Activated T-helper 2 cell treated with anti-CD3 and anti-CD28 coated beads, Interferon-gamma antibody, Interleukin-2, Interleukin-4, amounts not matched to agents 10 μg/mL and 5 μg/mL and 100 μg/mL, durations not matched to agents 14 hours and 24 hours and 36 hours (primary cell): Measurements from ENCODE around the gene BAD. TPM values are rescaled to one million over a fixed set of nuclear protein-coding genes. Genes with fewer than 3 reads are reported as not detected.
"Not testable (repeated sequence)": the region's sequence is repeated elsewhere in the genome, so short reads cannot be mapped to it uniquely, and the experiment has no call there.

Experiments
- DNase-seq: peaks from one replicate; pipeline ENCODE4 v3.0.0; 2021; ENCODE audit warnings: low spot score
- H3K27ac Mint-ChIP-seq: one replicate; pipeline ENCODE4 v1.8.0; 2021; ENCODE audit warnings: mixed read lengths
- H3K27me3 Mint-ChIP-seq: one replicate; pipeline ENCODE4 v1.8.0; 2021; ENCODE audit warnings: low read depth, mixed read lengths
- H3K36me3 Mint-ChIP-seq: one replicate; pipeline ENCODE4 v1.8.0; 2021; ENCODE audit warnings: low read depth, mixed read lengths
- H3K4me1 Mint-ChIP-seq: one replicate; pipeline ENCODE4 v1.8.0; 2021; ENCODE audit warnings: low read depth, mixed read lengths
- H3K4me3 Mint-ChIP-seq: one replicate; pipeline ENCODE4 v1.8.0; 2021; ENCODE audit warnings: low read depth, mild to moderate bottlenecking, moderate library complexity, mixed read lengths
- H3K9me3 Mint-ChIP-seq: one replicate; pipeline ENCODE4 v1.8.0; 2021; ENCODE audit warnings: mixed read lengths
- intact Hi-C: fragments of 100-400 bp; cut with micrococcal nuclease; formaldehyde crosslinking; loops from one replicate; pipeline ENCODE4 v1.15.1; 2023
- total RNA-seq: library from RNA; stranded (reverse); gene quantifications from 2 replicates; pipeline ENCODE4 v1.2.3, GENCODE V29; 2022

BAD gene
- total RNA-seq, 1 donor from 2014 or later, result 33.2 TPM

DNA sequence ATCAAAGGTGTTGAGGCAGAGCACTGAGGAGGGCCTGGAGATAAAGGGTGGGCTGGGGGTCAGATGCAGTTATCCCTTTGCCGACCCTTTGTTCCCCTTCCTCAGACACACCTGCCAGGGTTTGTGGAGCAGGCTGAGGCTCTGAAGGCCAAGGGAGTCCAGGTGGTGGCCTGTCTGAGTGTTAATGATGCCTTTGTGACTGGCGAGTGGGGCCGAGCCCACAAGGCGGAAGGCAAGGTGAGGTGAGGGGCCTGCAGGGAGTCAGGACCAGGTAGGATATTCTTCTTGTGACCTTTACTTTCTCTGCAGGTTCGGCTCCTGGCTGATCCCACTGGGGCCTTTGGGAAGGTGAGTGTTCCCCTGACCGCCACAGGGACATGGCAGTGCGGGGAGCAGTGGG lies 36.1 kb upstream of the BAD start:
- H3K27ac Mint-ChIP-seq, result peak overlapping the region; percentile 53
- intact Hi-C loops, result no loop called here

DNA sequence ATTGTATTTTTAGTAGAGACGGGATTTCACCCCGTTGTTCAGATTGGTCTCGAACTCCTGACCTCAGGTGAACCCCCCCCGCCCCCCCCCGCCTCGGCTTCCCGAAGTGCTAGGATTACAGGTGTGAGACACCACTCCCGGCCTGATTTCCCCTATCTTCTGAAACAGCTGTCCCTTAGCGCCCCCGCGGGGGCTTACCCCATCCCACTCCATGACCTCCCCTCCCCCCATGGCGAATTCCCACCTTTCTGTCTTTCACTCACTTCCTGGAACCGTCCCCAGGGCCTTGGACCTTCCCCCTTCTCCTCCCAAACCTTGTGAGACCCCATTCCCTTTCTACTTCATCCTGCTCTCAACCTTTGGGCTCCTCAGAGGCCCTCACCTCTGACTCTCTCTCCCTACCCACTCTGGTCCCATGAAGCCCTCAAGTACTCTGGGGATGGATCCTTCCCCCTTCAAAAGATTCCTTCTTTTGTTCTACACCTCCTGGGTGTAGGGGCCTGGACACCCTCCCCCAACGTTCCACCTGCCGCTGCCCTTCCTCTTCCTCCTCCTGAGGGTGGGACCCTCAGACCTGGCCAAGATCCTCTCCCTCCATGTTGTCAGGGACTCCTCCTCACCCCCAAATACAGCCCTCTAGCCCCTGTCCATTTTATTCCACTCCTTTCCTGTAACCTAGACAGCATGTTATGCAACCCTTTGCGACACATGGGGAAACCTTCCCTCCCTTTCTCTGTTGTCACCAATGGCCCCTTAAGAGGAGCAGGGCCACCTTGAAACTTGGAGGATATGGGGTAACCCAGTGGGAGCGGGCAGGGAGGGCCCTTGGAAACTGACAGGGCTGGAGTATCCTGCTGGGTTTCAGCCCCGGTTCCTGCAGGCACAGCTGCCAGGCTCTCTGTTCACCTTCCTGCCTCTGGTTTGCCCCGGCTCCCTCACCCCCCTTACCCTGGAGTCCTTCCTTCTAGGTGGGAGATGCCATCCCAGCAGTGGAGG lies 34.6 kb upstream of the BAD start:
- no peaks in the 10 kb centered on the region for H3K9me3 Mint-ChIP-seq
- no peaks in the 10 kb centered on the region for H3K27me3 Mint-ChIP-seq
- H3K27ac Mint-ChIP-seq, result peak overlapping the region; percentile 99
- intact Hi-C loops, result loop anchor here (2.0 kb wide), 1 partner anchor 14 kb away; no protein-coding TSS in a partner anchor
- H3K4me1 Mint-ChIP-seq, result peaks cover 29% of the 10 kb centered on the region
- peaks cover 48% of the 10 kb centered on the region for H3K36me3 Mint-ChIP-seq
- H3K4me3 Mint-ChIP-seq, result peak overlapping the region; percentile 96
- no peak for DNase-seq

More for the DNA sequence above, 36.1 kb upstream of the BAD start:
- Mint-ChIP-seq H3K4me3 (no peak overlapping the region), H3K36me3 (peaks cover 35% of the 10 kb centered on the region), H3K4me1 (peaks cover 27% of the 10 kb centered on the region), H3K27me3 (no peaks in the 10 kb centered on the region), H3K9me3 (no peaks in the 10 kb centered on the region)
- no peak for DNase-seq

DNA sequence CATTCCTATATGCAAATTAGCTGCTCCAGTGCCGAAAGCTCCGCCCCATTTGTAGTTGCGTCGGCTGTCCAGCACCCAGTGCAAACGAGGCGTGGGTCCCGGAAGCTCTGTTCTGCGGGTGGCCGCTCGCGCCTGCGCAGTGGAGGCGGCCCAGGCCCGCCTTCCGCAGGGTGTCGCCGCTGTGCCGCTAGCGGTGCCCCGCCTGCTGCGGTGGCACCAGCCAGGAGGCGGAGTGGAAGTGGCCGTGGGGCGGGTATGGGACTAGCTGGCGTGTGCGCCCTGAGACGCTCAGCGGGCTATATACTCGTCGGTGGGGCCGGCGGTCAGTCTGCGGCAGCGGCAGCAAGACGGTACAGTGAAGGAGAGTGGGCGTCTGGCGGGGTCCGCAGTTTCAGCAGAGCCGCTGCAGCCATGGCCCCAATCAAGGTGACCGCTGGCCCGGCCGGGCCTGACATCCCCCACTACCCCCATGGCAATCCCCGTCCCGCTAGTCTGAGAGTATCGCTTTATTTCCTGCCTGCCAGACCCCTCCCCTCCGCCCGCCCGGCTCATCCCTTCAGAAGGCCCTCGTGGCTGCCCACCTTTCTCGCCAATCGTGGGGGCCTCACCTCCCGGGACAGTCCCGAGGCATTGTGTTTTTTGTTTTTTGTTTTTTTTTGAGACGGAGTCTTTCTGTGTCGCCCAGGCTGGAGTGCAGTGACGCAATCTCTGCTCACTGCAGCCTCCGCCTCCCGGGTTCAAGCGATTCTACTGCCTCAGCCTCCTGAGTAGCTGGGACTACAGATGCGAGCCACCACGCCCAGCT lies 33.7 kb upstream of the BAD start, which contains the start of gene PRDX5:
Gene PRDX5 (plus strand): TSS at position 161 of the 805 bp plus-strand sequence. CDS start 95 bp downstream, at position 256.
- Mint-ChIP-seq H3K27me3 (no peaks in the 10 kb centered on the region), H3K4me3 (peak within 1 kb of the TSS; percentile 96), H3K9me3 (no peaks in the 10 kb centered on the region), H3K36me3 (peaks cover 55% of the 10 kb centered on the region), H3K27ac (peak within 1 kb of the TSS; percentile 99), H3K4me1 (peaks cover 30% of the 10 kb centered on the region)
- peak; percentile 95 for DNase-seq
- intact Hi-C loops, result loop anchor here (1.0 to 2.0 kb wide), 6 partner anchors 12 to 77 kb away; partner anchors contain the start of genes FKBP2 and GPR137

DNA sequence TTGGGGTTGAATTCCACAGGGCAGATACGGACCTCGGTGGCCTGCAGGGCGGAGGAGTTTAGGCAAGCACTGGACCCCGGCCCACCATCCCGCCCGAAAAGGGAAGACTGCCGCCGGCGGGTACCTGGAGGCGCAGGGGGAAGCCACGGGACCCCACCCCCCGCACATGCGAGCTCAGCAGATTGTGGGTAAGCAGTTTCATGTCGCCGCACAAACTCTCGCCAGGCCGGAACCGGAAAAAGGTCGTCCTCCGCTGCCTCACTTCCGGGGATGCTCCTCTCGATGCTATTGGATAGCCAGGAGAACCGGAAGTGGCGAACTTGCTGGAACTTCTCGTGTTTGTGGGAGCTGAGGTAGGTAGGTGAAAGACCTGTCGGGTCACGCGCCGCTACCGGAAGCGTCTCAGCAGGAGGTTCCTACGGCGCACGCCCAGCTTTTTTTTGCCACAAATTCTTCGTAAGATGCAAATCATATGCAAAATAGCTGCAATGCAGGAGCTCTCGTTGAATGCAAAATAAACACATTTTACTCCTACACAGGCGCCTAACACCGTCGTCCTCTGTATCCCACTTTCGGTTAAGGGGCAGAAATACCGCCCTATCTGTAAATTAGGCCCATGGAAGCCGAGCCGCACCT lies 33.0 kb upstream of the BAD start, which contains the start of gene TRMT112:
Gene TRMT112 (minus strand): TSS at position 235 of the 636 bp plus-strand sequence. CDS start 33 bp downstream, at position 202.
- H3K4me1 Mint-ChIP-seq, result peaks cover 36% of the 10 kb centered on the region
- H3K27ac Mint-ChIP-seq, result peak within 1 kb of the TSS; percentile 99
- peak within 1 kb of the TSS; percentile 96 for H3K4me3 Mint-ChIP-seq
- peaks cover 62% of the 10 kb centered on the region for H3K36me3 Mint-ChIP-seq
- no peaks in the 10 kb centered on the region for H3K9me3 Mint-ChIP-seq
- no peaks in the 10 kb centered on the region for H3K27me3 Mint-ChIP-seq
- intact Hi-C loops, result loop anchor here (1.0 kb wide), 5 partner anchors 11 to 76 kb away; partner anchors contain the start of genes FKBP2 and GPR137
- DNase-seq, result peak; percentile 97

DNA sequence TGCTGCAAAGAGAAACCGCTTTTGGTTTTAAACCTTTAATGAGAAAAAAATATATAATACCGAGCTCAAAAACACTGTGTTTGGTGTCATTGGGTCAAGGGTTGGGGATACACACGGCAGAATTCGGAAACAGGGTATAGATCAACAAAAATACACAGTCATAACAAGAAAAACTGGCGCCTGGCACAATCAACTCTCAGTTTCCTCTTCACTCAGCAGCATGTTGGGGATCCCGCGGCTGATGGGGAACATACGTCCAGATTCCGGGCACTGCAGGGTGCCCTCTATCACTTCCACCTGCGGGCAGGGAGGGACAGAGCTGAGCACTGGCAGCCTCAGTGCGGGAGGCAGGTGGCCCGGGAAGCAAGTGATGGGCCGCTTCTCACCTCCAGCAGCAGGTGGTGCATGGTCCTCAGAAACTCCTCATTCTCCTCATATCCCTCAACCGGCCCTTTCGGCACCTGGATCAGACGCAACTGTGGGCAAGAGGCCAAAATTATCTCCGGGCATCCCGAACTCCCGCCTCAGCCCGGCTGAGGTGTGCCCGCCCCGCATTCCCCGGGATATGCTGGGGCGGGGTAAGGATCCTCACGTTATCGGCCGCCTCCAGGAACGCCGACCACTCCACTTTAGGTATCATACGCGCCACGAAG lies 32.3 kb upstream of the BAD start:
- Mint-ChIP-seq H3K27ac (peak overlapping the region; percentile 99), H3K36me3 (peaks cover 60% of the 10 kb centered on the region)

DNA sequence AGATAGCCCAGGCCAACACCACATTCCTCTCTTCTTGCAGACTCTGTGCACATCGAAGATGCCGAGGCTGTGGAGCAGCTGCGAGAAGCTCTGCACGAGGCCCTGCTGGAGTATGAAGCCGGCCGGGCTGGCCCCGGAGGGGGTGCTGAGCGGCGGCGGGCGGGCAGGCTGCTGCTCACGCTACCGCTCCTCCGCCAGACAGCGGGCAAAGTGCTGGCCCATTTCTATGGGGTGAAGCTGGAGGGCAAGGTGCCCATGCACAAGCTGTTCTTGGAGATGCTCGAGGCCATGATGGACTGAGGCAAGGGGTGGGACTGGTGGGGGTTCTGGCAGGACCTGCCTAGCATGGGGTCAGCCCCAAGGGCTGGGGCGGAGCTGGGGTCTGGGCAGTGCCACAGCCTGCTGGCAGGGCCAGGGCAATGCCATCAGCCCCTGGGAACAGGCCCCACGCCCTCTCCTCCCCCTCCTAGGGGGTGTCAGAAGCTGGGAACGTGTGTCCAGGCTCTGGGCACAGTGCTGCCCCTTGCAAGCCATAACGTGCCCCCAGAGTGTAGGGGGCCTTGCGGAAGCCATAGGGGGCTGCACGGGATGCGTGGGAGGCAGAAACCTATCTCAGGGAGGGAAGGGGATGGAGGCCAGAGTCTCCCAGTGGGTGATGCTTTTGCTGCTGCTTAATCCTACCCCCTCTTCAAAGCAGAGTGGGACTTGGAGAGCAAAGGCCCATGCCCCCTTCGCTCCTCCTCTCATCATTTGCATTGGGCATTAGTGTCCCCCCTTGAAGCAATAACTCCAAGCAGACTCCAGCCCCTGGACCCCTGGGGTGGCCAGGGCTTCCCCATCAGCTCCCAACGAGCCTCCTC lies 31.4 kb upstream of the BAD start:
- H3K4me3 Mint-ChIP-seq, result peak overlapping the region; percentile 96
- peaks cover 35% of the 10 kb centered on the region for H3K4me1 Mint-ChIP-seq
- H3K27ac Mint-ChIP-seq, result peak overlapping the region; percentile 99
- H3K36me3 Mint-ChIP-seq, result peaks cover 54% of the 10 kb centered on the region
- H3K9me3 Mint-ChIP-seq, H3K27me3 Mint-ChIP-seq, DNase-seq, intact Hi-C loops: not testable (repeated sequence)

More for the DNA sequence above, 32.3 kb upstream of the BAD start:
- peak overlapping the region; percentile 96 for H3K4me3 Mint-ChIP-seq
- no peaks in the 10 kb centered on the region for H3K9me3 Mint-ChIP-seq
- intact Hi-C loops, result loop anchor here (1.0 kb wide), 5 partner anchors 10 to 75 kb away; partner anchors contain the start of genes FKBP2 and GPR137
- H3K4me1 Mint-ChIP-seq, result peaks cover 38% of the 10 kb centered on the region
- DNase-seq, result no peak
- no peaks in the 10 kb centered on the region for H3K27me3 Mint-ChIP-seq

DNA sequence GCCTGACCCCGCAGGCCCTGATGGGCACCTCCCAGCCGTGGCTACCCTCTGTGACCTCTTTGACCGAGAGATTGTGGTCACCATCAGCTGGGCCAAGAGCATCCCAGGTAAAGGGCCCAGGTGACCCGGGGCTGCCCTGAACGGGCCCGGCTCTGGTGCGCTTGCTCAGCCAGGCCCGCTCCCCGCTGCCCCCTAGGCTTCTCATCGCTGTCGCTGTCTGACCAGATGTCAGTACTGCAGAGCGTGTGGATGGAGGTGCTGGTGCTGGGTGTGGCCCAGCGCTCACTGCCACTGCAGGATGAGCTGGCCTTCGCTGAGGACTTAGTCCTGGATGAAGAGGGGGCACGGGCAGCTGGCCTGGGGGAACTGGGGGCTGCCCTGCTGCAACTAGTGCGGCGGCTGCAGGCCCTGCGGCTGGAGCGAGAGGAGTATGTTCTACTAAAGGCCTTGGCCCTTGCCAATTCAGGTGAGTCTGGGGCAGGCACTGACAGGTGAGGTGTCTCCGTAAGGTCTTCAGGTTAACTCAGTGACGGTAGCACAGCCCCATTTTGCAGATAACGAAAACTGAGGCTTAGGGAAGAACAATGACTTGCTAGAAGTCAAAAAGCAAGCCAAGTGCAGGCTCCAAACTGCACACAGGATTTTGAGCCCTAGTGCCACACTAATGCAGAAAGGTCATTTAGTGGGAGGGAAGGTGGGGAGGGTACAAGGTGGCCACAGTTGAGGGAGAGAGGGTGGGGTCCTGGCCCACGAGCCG lies 30.5 kb upstream of the BAD start:
- H3K27me3 Mint-ChIP-seq, result no peaks in the 10 kb centered on the region
- peaks cover 46% of the 10 kb centered on the region for H3K36me3 Mint-ChIP-seq
- H3K4me3 Mint-ChIP-seq, result peak overlapping the region; percentile 26
- H3K4me1 Mint-ChIP-seq, result peaks cover 29% of the 10 kb centered on the region
- H3K27ac Mint-ChIP-seq, result no peak overlapping the region
- no peaks in the 10 kb centered on the region for H3K9me3 Mint-ChIP-seq
- intact Hi-C loops, result no loop called here
- no peak for DNase-seq

DNA sequence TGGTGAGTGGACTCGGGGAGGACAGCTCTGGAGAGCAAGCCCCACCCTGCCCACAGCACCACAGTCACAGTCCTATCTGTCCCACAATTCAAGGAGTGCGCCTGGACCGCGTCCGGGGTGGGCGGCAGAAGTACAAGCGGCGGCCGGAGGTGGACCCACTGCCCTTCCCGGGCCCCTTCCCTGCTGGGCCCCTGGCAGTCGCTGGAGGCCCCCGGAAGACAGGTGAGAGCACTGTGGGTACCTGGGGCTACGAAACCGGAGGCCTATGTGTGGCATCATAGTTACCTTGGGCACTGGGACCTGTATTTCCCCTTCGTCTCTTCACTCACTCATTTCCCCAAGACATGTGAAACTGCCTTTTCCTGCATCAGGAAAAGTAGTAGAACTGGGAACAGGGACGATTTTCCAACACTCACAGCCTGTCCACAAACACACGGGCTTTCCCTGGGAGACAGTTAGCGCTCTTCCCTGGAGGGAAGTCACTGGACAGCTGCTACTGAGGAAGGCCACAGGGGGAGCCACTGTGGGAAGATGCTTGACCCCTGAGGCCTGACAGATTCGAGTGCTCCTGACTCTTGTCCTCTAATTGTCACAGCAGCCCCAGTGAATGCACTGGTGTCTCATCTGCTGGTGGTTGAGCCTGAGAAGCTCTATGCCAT lies 29.8 kb upstream of the BAD start:
- Mint-ChIP-seq H3K4me1 (peaks cover 25% of the 10 kb centered on the region), H3K27me3 (no peaks in the 10 kb centered on the region), H3K36me3 (peaks cover 48% of the 10 kb centered on the region), H3K9me3 (no peaks in the 10 kb centered on the region), H3K27ac (no peak overlapping the region), H3K4me3 (no peak overlapping the region)
- DNase-seq, result no peak
- intact Hi-C loops, result no loop called here

DNA sequence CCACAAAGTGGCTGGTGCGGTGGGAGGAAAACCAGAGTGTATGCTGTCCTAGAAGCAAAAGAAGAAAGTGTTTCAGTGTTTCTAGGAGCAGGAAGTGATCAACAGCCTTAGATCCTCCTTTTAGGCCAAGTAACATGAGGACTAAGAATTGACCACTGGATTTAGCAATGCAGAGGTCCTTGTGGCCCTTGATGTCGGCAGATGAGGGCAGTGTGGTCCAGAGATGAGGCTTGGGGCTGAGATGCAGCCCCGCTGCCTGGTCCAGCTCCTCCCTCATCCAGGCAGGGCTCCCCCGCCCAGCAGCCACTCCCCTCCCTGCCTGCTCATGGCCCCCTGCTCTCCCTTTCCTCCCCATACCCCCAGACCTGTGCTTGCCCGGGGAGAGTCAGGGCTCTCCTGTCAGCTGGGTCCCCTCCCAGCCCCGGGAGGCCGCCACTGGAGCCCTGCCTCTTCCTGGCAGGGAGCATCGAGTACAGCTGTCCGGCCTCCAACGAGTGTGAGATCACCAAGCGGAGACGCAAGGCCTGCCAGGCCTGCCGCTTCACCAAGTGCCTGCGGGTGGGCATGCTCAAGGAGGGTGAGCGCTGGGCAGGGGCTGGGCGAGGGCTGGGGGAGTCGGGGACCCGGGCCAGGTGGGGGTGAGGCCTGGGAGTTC lies 29.2 kb upstream of the BAD start:
- intact Hi-C loops, result no loop called here
- no peak for DNase-seq
- Mint-ChIP-seq H3K4me3 (no peak overlapping the region), H3K4me1 (peaks cover 20% of the 10 kb centered on the region), H3K36me3 (peaks cover 50% of the 10 kb centered on the region), H3K27ac (no peak overlapping the region), H3K9me3 (no peaks in the 10 kb centered on the region), H3K27me3 (no peaks in the 10 kb centered on the region)

DNA sequence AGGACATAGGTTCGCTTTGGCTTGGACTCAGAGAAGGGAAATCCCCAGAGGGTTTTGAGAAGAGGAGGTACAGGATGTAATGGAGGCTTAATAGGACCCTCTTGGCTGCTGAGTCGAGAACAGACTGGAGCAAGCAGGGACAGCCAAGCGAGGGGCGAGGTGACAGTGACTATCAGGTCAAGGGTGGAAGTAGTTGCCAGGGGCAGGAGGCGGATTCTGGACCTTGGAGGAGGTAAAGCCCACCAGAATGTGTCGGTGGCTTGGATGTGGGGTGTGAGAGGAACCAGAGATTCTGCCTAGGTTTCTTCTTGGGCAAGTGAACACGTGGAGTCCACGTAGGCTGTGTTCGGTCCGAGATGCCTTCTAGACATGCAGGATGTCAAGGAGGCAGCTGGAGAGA lies 28.5 kb upstream of the BAD start:
- intact Hi-C loops, result no loop called here
- H3K4me1 Mint-ChIP-seq, result peaks cover 20% of the 10 kb centered on the region
- DNase-seq, result no peak
- no peak overlapping the region for H3K4me3 Mint-ChIP-seq
- H3K27me3 Mint-ChIP-seq, result no peaks in the 10 kb centered on the region
- peak overlapping the region; percentile 39 for H3K27ac Mint-ChIP-seq
- H3K36me3 Mint-ChIP-seq, result peaks cover 51% of the 10 kb centered on the region
- H3K9me3 Mint-ChIP-seq, result no peaks in the 10 kb centered on the region
